ENCODE measurements around the gene USP16.

DNA sequence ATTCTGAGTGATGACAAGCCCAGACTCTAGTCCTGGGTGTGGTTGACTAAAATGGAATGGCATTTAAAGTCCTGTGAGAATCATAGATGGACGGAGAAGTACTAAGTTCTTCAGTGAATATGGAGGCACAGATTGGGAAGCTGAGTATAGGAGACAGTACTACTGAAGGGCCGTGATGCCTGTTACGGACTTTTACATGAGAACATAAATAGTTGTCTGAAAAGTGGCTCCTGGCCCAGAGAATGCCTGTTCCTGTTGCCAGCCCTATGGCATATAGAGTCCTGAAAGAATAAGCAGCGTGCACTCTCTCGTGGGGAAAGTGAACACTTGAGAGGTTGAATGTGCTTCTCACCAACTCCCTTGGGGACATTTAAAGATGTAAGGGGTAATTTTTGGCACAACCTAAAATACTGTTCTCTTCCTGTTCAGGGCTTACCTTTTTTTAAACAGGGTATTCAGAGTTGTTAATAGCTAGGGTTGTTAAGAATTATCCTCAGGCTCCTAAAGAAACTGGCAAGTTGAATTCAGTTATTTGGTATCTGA is 28.6 kb downstream of the USP16 start:
- TF ChIP-seq GATA2 (IDR thresholded peaks at IDR 0.05; ENCODE audit: low read depth, low read length) (no peak), GATA3 (IDR thresholded peaks at IDR 0.05; ENCODE audit: low read depth, low read length) (no peak)

Measured in SH-SY5Y (cell line).